Measurements from ENCODE around the gene KDM6A.
"Not testable (repeated sequence)": the region's sequence is repeated elsewhere in the genome, so short reads cannot be mapped to it uniquely, and the experiment has no call there.

The KDM6A gene

GRCh38 chrX:44904542-44905115 is 31.6 kb downstream of the KDM6A start:
- H3K4me1 ChIP-seq (ENCODE audit: control insufficient read depth, insufficient read depth, low read length), result no peaks in the 10 kb centered on the region
- H3K9me3 ChIP-seq (ENCODE audit: control insufficient read depth, insufficient read depth, low read length), result no peaks in the 10 kb centered on the region
- no peaks in the 10 kb centered on the region for H3K27me3 ChIP-seq (ENCODE audit: control insufficient read depth, insufficient read depth, low read length)
- DNase-seq (ENCODE audit: low read depth, low spot score), result no peak
- no peak overlapping the region for H3K27ac ChIP-seq (ENCODE audit: low read length)
- WGBS (ENCODE audit: insufficient coverage, insufficient read length), result no CpG with 5 or more reads among the region's 4 CpGs
- no peaks in the 10 kb centered on the region for H3K36me3 ChIP-seq (ENCODE audit: control insufficient read depth, insufficient read depth, low read length)
- H3K4me3 ChIP-seq (ENCODE audit: low read length), result no peak overlapping the region

- no peaks in the 10 kb centered on the region for H3K4me1 ChIP-seq (ENCODE audit: control insufficient read depth, insufficient read depth, low read length)
- WGBS (ENCODE audit: insufficient coverage, insufficient read length), result no CpG with 5 or more reads among the region's 3 CpGs
- no peaks in the 10 kb centered on the region for H3K36me3 ChIP-seq (ENCODE audit: control insufficient read depth, insufficient read depth, low read length)
- no peak for DNase-seq (ENCODE audit: low read depth, low spot score)
- no peak overlapping the region for H3K4me3 ChIP-seq (ENCODE audit: low read length)
- no peaks in the 10 kb centered on the region for H3K27me3 ChIP-seq (ENCODE audit: control insufficient read depth, insufficient read depth, low read length)
- no peaks in the 10 kb centered on the region for H3K9me3 ChIP-seq (ENCODE audit: control insufficient read depth, insufficient read depth, low read length)
- H3K27ac ChIP-seq (ENCODE audit: low read length), result no peak overlapping the region
Measured at GRCh38 chrX:44906041-44906440, 33.1 kb downstream of the KDM6A start.

GRCh38 chrX:44906542-44906941 is 33.6 kb downstream of the KDM6A start:
- H3K4me3 ChIP-seq (ENCODE audit: low read length), result no peak overlapping the region
- H3K9me3 ChIP-seq (ENCODE audit: control insufficient read depth, insufficient read depth, low read length), result no peaks in the 10 kb centered on the region

GRCh38 chrX:44908153-44908552 is 35.2 kb downstream of the KDM6A start:
- H3K4me1 ChIP-seq (ENCODE audit: control insufficient read depth, insufficient read depth, low read length), result no peaks in the 10 kb centered on the region
- WGBS (ENCODE audit: insufficient coverage, insufficient read length), result no CpG with 5 or more reads among the region's 3 CpGs
- no peak overlapping the region for H3K27ac ChIP-seq (ENCODE audit: low read length)
- H3K4me3 ChIP-seq (ENCODE audit: low read length), result no peak overlapping the region
- H3K36me3 ChIP-seq (ENCODE audit: control insufficient read depth, insufficient read depth, low read length), result no peaks in the 10 kb centered on the region
- H3K27me3 ChIP-seq (ENCODE audit: control insufficient read depth, insufficient read depth, low read length), result no peaks in the 10 kb centered on the region
- no peak for DNase-seq (ENCODE audit: low read depth, low spot score)
- no peaks in the 10 kb centered on the region for H3K9me3 ChIP-seq (ENCODE audit: control insufficient read depth, insufficient read depth, low read length)

More at GRCh38 chrX:44906542-44906941, 33.6 kb downstream of the KDM6A start:
- no peak for DNase-seq (ENCODE audit: low read depth, low spot score)
- Histone ChIP-seq H3K4me1 (ENCODE audit: control insufficient read depth, insufficient read depth, low read length) (no peaks in the 10 kb centered on the region), H3K27ac (ENCODE audit: low read length) (no peak overlapping the region), H3K27me3 (ENCODE audit: control insufficient read depth, insufficient read depth, low read length) (no peaks in the 10 kb centered on the region), H3K36me3 (ENCODE audit: control insufficient read depth, insufficient read depth, low read length) (no peaks in the 10 kb centered on the region)
- WGBS (ENCODE audit: insufficient coverage, insufficient read length), result 100% methylated on average over 1 of the region's 6 CpGs

GRCh38 chrX:44908827-44909226 is 35.8 kb downstream of the KDM6A start:
- Histone ChIP-seq H3K36me3 (ENCODE audit: control insufficient read depth, insufficient read depth, low read length) (no peaks in the 10 kb centered on the region), H3K4me1 (ENCODE audit: control insufficient read depth, insufficient read depth, low read length) (no peaks in the 10 kb centered on the region), H3K9me3 (ENCODE audit: control insufficient read depth, insufficient read depth, low read length) (no peaks in the 10 kb centered on the region), H3K4me3 (ENCODE audit: low read length) (no peak overlapping the region), H3K27me3 (ENCODE audit: control insufficient read depth, insufficient read depth, low read length) (no peaks in the 10 kb centered on the region), H3K27ac (ENCODE audit: low read length) (no peak overlapping the region)
- WGBS (ENCODE audit: insufficient coverage, insufficient read length), result no CpG with 5 or more reads among the region's 3 CpGs
- no peak for DNase-seq (ENCODE audit: low read depth, low spot score)

GRCh38 chrX:44910508-44910907 is 37.5 kb downstream of the KDM6A start:
- not testable (repeated sequence) for H3K9me3 ChIP-seq (ENCODE audit: control insufficient read depth, insufficient read depth, low read length); DNase-seq (ENCODE audit: low read depth, low spot score); H3K4me3 ChIP-seq (ENCODE audit: low read length); H3K36me3 ChIP-seq (ENCODE audit: control insufficient read depth, insufficient read depth, low read length); H3K4me1 ChIP-seq (ENCODE audit: control insufficient read depth, insufficient read depth, low read length); H3K27me3 ChIP-seq (ENCODE audit: control insufficient read depth, insufficient read depth, low read length); H3K27ac ChIP-seq (ENCODE audit: low read length)
- no CpG with 5 or more reads among the region's 4 CpGs for WGBS (ENCODE audit: insufficient coverage, insufficient read length)

GRCh38 chrX:44911074-44911600 is 38.1 kb downstream of the KDM6A start:
- H3K27me3 ChIP-seq (ENCODE audit: control insufficient read depth, insufficient read depth, low read length); H3K27ac ChIP-seq (ENCODE audit: low read length); H3K4me1 ChIP-seq (ENCODE audit: control insufficient read depth, insufficient read depth, low read length); H3K36me3 ChIP-seq (ENCODE audit: control insufficient read depth, insufficient read depth, low read length); H3K4me3 ChIP-seq (ENCODE audit: low read length); DNase-seq (ENCODE audit: low read depth, low spot score); H3K9me3 ChIP-seq (ENCODE audit: control insufficient read depth, insufficient read depth, low read length): not testable (repeated sequence)
- no CpG with 5 or more reads among the region's 45 CpGs for WGBS (ENCODE audit: insufficient coverage, insufficient read length)

- no peaks in the 10 kb centered on the region for H3K36me3 ChIP-seq (ENCODE audit: control insufficient read depth, insufficient read depth, low read length)
- no CpG with 5 or more reads among the region's 9 CpGs for WGBS (ENCODE audit: insufficient coverage, insufficient read length)
- no peak overlapping the region for H3K27ac ChIP-seq (ENCODE audit: low read length)
Measured at GRCh38 chrX:44913656-44914531, 40.9 kb downstream of the KDM6A start.

GRCh38 chrX:44914532-44915198 is 41.7 kb downstream of the KDM6A start:
- H3K9me3 ChIP-seq (ENCODE audit: control insufficient read depth, insufficient read depth, low read length), result no peaks in the 10 kb centered on the region
- WGBS (ENCODE audit: insufficient coverage, insufficient read length), result 100% methylated on average over 2 of the region's 2 CpGs

More at GRCh38 chrX:44913656-44914531, 40.9 kb downstream of the KDM6A start:
- Histone ChIP-seq H3K27me3 (ENCODE audit: control insufficient read depth, insufficient read depth, low read length) (no peaks in the 10 kb centered on the region), H3K9me3 (ENCODE audit: control insufficient read depth, insufficient read depth, low read length) (no peaks in the 10 kb centered on the region), H3K4me1 (ENCODE audit: control insufficient read depth, insufficient read depth, low read length) (no peaks in the 10 kb centered on the region), H3K4me3 (ENCODE audit: low read length) (no peak overlapping the region)
- no peak for DNase-seq (ENCODE audit: low read depth, low spot score)

GRCh38 chrX:44915361-44915868 is 42.4 kb downstream of the KDM6A start:
- no peaks in the 10 kb centered on the region for H3K27me3 ChIP-seq (ENCODE audit: control insufficient read depth, insufficient read depth, low read length)
- no peaks in the 10 kb centered on the region for H3K9me3 ChIP-seq (ENCODE audit: control insufficient read depth, insufficient read depth, low read length)
- no peak for DNase-seq (ENCODE audit: low read depth, low spot score)
- H3K27ac ChIP-seq (ENCODE audit: low read length), result no peak overlapping the region
- H3K36me3 ChIP-seq (ENCODE audit: control insufficient read depth, insufficient read depth, low read length), result no peaks in the 10 kb centered on the region
- WGBS (ENCODE audit: insufficient coverage, insufficient read length), result no CpG with 5 or more reads among the region's 8 CpGs
- no peak overlapping the region for H3K4me3 ChIP-seq (ENCODE audit: low read length)
- H3K4me1 ChIP-seq (ENCODE audit: control insufficient read depth, insufficient read depth, low read length), result no peaks in the 10 kb centered on the region

More at GRCh38 chrX:44914532-44915198, 41.7 kb downstream of the KDM6A start:
- Histone ChIP-seq H3K27me3 (ENCODE audit: control insufficient read depth, insufficient read depth, low read length) (no peaks in the 10 kb centered on the region), H3K27ac (ENCODE audit: low read length) (no peak overlapping the region), H3K4me3 (ENCODE audit: low read length) (no peak overlapping the region), H3K4me1 (ENCODE audit: control insufficient read depth, insufficient read depth, low read length) (no peaks in the 10 kb centered on the region), H3K36me3 (ENCODE audit: control insufficient read depth, insufficient read depth, low read length) (no peaks in the 10 kb centered on the region)
- no peak for DNase-seq (ENCODE audit: low read depth, low spot score)

Measured in iPS DF 6.9 (cell line).